Hematopoietic multipotent progenitor cell treated with erythropoietin and hydrocortisone succinate and interleukin-3 and kit ligand, for 8 days (in vitro differentiated cells): ENCODE data around the gene ZNF787.
"Not testable (repeated sequence)": the region's sequence is repeated elsewhere in the genome, so short reads cannot be mapped to it uniquely, and the experiment has no call there.

Experiments used
- DNase-seq: peaks from one replicate; pipeline ENCODE4 v3.0.0-alpha.2; 2015

The ZNF787 gene

DNA sequence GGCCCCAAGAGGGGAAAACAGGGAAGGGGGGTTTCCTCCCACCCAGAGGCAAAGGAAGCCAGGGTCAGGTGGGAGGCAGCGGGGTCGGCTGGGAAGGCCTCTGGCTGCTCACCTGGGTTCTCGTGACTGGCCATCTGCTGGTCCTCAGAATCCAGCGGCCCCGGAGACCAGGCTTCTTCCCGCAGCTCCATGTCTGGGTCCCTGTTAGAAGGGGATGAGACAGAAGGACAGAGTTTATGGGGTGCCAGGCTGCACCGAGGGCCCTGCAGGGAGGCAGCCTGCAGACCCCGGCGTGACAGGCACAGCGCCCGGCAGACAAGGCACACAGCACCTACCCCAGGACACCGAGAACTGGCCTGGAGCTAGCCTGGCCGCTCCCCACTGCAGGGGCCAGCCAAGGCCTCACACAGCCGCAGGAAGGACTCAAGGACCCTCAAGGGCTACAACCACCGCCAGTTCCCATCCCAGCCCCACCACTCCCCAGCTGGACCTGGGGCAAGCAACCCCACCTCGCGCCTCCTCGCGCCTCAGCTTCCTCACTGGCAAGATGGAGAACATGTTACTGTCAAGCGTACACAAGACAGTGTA lies 18.0 kb downstream of the ZNF787 start:
- no peak for DNase-seq

DNA sequence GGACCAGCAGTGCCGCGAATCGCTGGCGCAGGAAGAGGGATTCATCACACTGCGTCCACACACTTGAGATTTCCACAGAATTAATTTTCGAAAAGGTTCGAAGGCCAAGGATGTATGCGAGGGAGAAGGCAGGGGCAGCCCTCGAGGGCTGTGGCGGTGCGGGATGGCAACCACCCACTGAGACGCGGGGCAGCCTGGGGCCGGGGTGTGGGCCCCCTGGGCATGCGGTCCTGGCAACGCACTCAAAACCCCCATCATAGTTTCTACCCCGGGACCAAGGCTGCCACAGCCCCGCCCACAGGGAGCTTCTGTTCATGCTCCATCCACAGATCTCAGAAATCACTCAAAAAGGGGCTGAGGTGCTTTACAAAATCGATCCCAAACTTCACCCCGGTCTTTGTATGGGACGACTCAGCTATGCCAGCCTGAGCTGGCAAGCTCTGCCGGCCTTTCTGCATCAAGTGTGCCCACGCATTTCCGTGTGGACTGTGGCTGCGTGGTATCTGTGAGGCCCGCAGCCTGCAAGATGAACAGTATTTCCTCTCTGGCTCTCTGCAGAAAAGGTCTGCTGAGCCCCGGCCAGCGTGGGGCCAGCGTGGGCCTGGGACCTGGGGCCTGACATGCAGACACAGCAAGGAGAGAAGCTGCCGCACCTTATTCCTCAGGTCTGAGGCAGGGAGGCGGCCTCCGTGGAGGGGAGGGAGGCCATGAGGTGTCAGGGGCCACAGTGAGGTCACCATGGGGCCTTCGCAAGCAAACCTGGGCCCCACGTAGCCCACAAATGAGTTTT lies 19.2 kb downstream of the ZNF787 start:
- no peak for DNase-seq

DNA sequence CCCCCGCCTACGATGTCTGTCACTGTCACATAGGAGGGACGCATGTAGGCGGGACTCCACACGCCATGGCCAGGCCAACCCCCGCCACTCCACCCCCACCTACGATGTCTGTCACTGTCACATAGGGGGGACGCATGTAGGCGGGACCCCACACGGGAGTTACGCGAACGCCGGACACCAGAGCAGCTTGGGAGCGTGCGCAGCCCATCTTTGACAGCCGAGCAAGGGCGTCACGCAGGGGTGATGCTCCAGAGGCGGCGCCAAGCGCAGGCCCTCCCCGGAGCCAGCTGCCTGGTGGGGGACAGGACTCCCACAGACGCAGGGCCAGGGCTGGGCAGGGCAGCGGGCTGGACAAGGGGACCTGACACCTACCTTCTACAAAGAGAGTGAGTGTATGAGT lies 20.0 kb downstream of the ZNF787 start:
- DNase-seq, result no peak

DNA sequence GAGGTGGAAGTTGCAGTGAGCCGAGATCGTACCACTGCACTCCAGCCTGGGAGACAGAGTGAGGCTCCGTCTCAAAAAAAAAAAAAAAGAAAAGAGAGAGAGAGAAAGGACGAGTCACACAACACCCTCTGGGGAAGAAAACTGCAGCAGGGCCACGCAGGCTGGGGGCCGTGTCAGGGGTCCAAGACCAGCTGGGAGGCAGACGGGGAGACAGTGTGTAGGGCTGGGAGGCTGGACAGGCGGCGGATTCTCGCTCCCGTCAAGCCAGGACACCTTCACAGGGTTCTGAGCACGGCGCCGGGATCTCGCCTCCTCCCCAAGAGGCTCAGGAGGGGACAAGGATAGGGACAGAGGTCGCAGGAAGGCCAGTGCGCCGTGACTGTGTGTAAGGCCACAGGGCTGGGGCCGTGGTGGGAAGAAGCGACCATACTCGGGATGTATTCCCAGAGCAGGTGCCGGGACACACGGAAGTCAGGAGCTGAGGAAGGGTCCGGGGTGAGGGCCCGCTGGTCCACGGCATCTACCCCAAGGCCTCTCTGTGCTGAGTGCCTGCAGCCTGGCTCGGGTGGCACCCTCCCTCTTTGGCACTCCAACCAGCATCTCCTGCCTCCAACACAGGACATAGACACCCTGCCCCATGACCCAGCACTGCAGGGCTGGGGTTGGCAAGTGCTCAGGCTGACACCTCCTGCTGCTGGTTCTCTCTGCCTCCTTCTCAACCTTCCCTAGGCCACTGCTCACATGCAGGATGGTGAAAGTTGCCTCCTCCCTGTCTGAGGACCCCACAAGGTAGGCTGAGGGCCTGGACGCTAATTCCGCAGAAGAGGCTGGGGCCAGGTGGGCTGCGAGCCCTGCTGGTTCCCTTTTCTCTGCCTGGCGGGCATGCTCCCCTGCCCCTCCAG lies 21.2 kb downstream of the ZNF787 start:
- no peak for DNase-seq

DNA sequence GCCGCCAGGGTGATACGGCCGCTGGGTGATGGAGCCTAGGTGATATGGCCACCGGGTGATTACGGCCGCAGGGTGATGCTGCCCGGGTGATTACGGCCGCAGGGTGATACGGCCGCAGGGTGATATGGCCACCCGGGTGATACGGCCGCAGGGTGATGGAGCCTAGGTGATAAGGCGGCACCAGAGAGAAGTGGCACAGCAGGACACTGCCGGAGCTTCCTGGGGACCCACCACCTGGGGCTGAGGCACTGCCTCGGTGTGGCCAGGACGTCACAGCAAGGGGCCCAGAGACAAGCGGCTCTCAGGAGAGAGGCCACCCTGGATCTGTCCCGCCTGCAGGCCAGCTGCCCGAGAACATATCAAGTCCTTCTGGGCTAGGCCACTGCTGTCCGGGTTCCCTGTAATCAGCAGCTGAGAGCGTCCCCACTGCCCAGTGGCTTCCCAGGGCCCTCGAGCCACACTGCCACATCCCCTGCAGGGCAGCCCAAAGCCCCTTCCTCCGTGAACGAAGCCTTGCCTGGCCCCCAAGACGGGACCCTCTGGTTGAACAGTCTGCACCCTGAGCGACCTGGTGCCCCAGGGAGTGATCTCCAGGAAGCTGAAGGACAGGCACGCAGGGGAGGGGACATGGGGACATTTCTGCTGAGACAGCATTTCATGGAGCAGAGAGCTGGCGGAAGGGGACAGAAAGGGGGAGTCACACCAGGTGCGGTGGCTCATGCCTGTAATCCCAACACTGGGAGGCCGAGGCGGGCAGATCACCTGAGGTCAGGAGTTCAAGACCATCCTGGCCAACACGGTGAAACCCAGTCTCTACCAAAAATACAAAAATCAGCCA lies 22.1 kb downstream of the ZNF787 start:
- DNase-seq, result no peak

DNA sequence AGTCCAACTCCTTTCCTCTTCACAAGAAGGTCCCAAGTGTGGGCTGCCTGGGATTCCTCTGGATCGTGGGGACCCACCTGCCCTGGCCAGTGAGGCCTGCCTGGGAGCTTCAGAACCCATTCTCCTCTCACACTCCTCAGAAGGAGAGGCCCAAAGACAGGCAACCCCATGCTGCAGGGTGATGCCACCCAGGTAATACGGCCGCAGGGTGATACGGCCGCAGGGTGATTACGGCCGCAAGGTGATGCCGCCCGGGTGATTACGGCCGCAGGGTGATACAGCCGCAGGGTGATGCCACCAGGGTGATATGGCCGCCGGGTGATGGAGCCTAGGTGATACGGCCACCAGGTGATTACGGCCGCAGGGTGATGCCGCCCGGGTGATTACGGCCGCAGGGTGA lies 22.9 kb downstream of the ZNF787 start:
- not testable (repeated sequence) for DNase-seq

DNA sequence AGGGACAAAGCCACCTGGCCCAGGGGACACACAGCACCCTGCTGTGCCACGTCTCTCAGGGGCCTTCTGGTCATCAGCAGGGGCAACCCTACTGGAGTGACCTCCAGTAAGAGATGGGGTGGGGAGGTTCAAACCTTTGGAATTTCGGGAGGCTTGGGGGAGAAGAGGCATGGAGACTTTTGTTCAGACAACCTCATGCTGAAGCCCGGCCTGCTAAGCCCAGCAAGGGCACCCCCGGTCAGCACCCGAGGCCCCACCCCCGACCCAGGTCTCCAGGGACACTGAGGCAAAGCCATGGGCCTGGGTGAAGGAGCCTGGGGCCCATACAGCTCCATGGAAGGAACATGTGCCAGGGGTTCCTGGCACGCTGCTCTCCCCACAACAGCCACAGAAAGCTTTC lies 23.3 kb downstream of the ZNF787 start:
- DNase-seq, result no peak

DNA sequence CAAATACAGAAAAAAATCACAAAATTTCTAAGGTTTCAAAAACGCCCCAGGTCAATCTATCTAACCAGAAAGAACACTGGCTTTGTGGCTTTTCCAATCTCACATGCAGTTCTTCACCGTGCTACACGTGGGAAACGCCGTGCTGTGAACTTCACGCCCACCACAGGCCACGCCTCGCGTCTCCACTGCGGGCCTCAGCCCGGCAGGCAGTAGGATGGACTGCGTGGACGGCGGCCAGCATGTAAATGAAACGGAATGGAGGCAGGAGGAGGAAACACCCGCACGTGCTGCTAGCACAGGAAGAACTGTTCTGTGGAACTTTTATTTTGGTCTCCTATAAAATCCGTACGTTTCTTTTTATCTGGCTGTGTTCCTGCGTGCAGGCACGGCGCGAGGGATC lies 23.8 kb downstream of the ZNF787 start:
- no peak for DNase-seq

DNA sequence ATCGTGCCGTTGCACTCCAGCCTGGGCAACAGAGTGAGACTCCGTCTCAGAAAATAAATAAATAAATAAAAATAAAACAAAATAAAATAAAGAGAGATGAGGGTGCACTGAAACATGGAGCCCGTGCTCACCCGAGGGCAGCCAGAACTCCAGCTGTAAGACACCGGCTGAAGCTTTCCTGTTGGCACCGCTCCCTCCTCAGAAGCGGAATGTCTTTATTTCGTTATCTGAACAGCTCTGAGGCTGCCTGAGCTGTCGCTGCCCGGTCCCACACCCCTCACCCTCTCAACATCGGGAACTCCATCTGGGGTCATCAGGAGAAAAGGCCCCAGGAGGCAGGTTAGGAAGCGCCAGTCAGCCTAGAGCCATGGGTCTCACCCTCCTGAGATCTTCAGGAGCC lies 24.4 kb downstream of the ZNF787 start:
- no peak for DNase-seq

DNA sequence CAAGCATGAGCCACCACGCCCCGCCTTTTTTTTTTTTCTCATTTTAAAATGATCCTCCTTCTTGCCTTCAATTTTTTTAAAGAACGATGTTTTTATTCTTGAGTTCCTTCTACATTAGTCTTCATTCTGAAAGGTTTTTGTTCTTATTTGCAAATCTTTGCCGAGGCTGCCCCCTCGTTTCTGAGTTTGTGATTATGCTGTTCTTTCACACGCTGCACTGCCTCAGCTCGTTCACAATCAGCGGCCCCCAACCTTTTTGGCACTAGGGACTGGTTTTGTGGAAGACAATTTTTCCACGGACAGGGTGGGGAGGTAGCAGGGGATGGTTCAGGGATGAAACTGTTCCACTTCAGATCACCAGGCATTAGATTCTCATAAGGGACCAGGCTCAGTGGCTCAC lies 26.6 kb downstream of the ZNF787 start:
- DNase-seq, result no peak

DNA sequence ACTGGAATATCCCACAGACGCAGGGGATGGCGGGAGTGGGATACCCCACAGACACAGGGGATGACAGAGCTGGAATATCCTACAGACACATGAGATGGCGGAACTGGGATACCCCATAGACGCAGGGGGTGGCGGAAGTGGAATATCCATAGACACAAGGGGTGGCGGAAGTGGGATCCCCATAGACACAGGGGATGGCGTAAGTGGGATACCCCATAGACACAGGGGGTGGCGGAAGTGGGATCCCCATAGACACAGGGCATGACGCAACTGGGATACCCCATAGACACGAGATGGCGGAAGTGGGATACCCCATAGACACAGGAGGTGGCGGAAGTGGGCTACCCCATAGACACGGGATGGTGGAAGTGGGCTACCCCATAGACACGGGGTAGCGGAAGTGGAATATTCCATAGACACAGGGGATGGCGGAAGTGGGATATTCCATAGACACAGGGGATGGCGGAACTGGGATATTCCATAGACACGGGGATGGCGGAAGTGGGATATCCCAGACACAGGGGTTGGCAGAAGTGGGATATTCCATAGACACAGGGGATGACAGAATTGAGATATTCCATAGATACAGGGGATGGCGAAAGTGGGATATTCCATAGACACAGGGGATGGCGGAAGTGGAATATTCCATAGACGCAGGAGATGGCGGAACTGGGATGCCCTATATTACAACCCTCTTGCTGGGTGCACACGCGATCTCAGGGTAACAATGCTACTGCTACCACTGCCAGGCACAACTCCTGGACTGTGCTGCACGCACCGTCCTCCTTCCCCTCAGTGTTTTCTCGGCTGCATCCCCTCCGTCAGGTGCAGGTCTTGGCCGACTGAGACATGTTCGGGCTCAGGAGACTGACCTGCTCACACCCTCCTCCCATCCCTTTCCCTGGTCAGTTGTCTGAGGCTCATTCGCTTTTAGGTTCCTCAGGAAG lies 28.1 kb downstream of the ZNF787 start:
- no peak for DNase-seq

DNA sequence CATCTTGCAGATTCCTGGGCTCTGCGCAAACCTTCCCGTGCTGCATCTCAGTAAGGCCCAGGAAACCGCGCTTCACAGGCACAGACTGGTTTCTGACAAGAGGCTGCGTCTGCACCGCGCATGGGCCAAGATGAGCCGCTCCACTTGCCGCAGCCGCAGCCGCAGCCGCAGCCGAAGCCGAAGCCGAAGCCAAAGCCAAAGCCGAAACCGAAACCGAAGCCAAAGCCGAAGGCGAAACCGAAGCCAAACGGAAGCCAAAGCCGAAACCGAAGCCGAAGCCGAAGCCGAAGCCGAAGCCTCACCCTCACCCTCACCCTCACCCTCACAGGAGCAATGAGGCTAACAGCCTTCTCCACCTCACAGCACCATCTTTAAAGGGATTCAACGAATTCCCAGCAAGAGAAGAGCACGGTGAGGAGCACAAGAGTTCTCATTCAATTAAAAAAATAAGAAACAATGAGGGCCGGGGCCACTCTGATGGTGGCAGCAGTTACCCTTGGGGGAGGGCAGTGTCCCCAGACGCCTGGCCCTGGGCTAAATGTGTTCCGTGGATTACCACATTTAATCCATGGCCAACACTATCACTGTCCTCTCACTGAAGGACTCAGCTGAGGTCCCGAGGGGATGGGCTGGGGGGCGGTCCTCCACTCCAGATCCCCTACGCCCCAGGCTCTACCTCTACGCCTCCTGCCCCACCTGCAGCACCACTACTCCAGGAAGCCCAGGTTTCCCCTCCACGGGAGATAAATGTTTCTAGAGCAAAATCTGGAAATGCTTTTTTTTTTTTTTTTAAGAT lies 29.1 kb downstream of the ZNF787 start:
- DNase-seq, result no peak

DNA sequence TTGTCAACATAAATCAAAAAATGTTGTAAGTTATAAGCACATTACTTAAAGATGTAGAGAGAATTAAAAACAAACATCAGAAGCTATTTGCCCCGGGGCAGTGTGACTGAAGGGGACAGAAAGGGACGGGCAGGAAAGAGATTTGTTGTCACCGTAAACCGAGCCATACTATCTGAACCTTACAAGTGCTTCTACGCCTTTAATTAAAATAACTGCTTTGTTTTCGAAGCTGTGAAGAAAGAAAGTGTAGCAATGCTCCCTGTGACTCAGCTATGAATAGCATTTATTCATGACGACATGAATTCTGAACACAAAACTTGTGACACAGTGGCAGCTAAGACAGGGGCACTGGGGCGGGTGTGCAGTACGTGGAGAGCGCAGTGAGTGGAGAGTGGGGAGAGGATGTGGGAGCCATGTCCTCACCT lies 30.0 kb downstream of the ZNF787 start:
- no peak for DNase-seq

DNA sequence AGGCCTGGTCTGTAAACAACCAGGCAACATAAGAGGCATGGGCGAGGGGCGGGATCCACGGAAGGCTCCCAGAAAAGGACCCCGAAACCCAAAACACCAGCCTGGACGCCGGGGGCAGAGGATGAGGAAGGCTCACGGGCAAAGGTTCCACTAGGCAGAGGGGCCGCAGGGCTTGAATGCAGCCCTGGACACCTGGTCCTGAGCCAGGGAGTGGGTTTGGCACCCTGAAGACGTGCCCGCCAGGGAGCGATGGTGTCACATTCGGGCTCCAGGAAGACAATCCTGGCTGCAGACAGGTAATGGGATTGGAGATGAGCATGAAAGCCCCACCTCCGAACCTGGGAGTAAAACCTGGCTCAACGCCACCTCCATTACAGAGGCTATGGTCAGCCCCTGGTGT lies 31.8 kb downstream of the ZNF787 start:
- no peak for DNase-seq

DNA sequence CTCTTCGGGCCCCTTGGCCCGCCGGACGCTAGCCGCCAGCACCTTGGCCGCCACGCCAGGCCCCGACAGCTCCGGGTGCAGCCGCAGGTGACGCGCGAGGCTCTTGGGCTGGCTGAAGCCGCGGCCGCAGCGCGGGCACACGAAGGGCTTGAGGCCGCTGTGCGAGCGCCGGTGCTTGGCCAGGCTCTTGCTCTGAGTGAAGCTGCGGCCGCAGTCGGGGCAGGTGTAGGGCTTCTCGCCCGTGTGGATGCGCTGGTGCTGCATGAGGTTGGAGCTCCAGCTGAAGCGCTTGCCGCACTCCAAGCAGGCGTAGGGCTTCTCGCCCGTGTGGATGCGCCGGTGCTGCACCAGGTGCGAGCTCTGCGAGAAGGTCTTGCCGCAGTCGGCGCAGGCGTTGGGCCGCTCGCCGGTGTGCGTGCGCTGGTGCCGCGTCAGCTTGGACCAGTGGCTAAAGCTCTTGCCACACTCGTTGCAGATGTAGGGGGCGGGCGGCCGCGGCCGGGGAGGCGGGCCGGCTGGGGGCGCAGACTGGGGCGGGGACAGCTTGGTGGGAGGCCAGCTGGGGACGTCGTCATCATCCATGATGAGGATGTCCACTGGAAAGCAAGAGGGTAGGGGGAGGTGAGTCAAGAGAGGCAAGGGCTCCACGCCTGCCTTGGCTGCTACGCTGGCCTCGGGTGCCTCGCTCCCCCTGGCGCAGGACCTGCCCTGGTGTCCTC lies 32.4 kb downstream of the ZNF787 start:
- DNase-seq, result no peak

DNA sequence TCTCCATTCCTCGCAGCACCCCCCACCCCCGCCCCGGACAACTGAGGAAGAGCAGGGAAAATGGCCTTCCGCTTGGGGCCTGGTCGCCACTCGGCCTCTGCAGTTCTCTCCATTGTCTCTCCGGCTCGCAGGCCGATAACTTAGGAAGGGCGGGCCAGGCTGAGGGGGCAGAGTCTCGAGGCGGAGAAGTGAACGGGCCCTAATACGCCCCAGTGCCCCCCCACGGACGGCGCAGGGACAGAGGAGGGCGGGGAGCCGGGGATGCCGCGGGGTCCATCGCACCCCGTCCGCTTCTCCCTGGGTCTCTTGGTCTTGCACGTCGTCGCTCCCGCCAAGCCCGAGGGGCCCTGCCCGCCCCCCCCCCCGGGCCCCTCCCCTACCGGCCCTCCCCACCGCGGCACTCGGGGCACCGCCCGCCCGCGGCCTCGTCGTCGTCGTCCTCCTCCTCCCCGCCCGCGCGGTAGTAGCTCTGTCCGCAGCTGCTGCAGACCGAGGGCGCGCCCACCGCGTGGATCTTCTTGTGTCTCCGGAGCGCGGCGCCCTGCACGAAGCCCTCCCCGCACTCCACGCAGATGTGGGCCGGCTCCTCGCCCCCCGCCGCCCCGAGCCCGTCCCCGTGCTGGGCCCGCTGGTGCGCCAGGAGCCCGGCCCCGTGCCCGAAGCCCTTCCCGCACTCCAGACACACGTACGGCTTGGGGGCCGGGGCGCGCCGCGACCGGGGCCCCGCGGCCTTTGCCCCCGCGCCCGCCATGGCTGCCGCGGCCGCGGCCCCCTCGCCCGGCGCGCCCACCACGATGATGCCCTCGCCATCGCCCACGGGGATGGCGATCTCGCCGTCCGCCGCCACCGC lies 33.2 kb downstream of the ZNF787 start:
- DNase-seq, result no peak

DNA sequence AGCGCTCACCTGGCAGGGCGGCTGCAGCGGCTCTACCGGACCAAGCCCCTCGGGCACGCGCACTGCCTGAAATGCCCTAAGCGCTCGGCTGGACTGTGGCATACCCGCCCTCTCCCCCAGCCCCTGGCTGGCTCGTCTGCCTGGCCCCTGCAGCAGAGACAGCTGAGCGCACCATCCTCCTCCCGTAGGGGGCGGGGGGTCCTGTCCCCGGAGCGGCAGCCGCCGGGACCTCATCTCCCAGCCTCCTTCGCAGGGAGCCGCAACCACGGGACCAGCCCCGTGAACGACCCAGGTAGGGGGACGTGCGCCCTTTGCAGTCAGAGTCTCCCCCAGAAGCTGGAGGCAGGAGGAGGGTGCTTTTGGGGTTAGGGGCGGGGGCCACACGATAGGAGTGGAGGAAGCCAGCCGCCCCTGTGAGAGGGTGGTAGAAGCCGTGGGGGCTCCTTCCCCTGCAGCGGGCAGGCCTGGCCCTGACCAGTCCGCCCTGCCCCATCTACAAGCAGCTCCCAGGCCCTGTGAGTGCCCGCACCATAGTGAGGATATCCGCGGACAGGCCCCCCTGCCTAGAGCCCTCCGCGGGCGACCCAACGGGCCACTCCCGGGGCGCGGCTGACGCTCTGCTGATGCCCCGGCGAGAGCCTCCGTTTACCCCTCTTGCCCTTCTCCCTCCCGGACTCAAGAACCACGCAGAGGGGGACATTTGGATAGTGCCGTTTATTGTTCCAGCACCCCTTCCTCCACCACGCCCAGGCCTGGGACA lies 34.2 kb downstream of the ZNF787 start:
- no peak for DNase-seq

DNA sequence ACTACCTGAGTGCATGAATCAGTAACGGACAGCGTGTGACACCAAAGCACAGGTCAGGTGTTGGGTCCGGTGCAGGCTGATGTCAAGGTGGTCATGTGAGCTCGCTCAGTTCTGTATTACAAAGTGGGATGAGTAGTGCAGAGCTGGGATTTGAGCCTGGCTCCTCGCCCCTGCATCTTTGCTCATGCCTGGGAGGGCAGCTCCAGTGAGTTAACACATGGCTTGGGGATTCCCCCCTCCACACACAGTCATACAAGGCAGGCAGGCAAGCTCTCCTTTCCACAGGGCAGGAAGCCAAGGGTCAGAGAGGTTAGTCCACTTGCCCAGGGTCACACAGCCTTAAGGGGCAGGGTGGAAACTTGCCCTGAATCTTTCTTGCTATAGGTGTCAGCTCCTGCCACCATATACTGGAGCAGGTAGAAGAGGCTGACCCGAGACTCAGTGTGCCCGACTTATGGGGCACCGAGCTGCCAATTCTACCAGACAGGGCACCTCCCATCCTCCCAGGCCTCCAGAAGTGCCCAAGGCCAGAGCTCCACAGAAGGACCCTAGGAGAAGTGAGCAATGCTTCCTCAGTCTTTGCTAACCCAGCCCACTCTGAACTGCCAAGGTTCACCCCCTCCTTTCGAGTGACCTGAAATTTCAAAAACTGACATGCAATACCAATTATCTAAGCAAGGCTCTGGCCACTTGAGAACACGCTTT lies 35.4 kb downstream of the ZNF787 start:
- DNase-seq, result no peak
